H9 (cell line): ENCODE data around the gene LUZP2. TPM values are rescaled to one million over a fixed set of nuclear protein-coding genes. Genes with fewer than 3 reads are reported as not detected.

Source experiments
- DNase-seq: peaks from one replicate; pipeline ENCODE4 v3.0.0-alpha.2; 2017
- H2AFZ ChIP-seq: one replicate; pipeline ENCODE4 v1.6.1; 2013; ENCODE audit warnings: mild to moderate bottlenecking, low read length, control low read depth, moderate library complexity
- H2AK5ac ChIP-seq: 2 replicates; pipeline ENCODE4 v1.6.1; 2013; ENCODE audit warnings: low read length, control low read depth, mixed read lengths; ENCODE audit not compliant: insufficient read length
- H2BK120ac ChIP-seq: one replicate; pipeline ENCODE4 v1.6.1; 2013; ENCODE audit warnings: low read depth, mild to moderate bottlenecking, low read length, control low read depth, inconsistent platforms; ENCODE audit not compliant: poor library complexity, severe bottlenecking
- H2BK12ac ChIP-seq: 2 replicates; pipeline ENCODE4 v1.6.1; 2013; ENCODE audit warnings: low read length, control low read depth, mixed read lengths, low read depth; ENCODE audit not compliant: insufficient read length
- H2BK15ac ChIP-seq: 2 replicates; pipeline ENCODE4 v1.6.1; 2013; ENCODE audit warnings: low read depth, low read length, control low read depth
- H2BK20ac ChIP-seq: one replicate; pipeline ENCODE4 v1.6.1; 2013; ENCODE audit warnings: low read depth, mild to moderate bottlenecking, low read length, control low read depth, inconsistent platforms; ENCODE audit not compliant: poor library complexity, severe bottlenecking
- H2BK5ac ChIP-seq: 2 replicates; pipeline ENCODE4 v1.6.1; 2013; ENCODE audit warnings: low read length, control low read depth, mixed read lengths; ENCODE audit not compliant: insufficient read length
- H3K14ac ChIP-seq: 2 replicates; pipeline ENCODE4 v1.6.1; 2013; ENCODE audit warnings: low read length, control low read depth; ENCODE audit not compliant: insufficient read depth
- H3K18ac ChIP-seq: 2 replicates; pipeline ENCODE4 v1.6.1; 2013; ENCODE audit warnings: low read depth, mild to moderate bottlenecking, mixed read lengths, low read length, control low read depth; ENCODE audit not compliant: insufficient read length
- H3K23ac ChIP-seq: 2 replicates; pipeline ENCODE4 v1.6.1; 2013; ENCODE audit warnings: low read length, control low read depth, mixed read lengths, low read depth; ENCODE audit not compliant: insufficient read length
- H3K23me2 ChIP-seq: 2 replicates; pipeline ENCODE4 v1.6.1; 2013; ENCODE audit warnings: low read depth, mild to moderate bottlenecking, mixed read lengths, low read length, control low read depth; ENCODE audit not compliant: insufficient read length, poor library complexity, severe bottlenecking
- H3K27ac ChIP-seq: 2 replicates; pipeline ENCODE4 v1.5.1; 2013; ENCODE audit warnings: low read length, control low read depth, mixed read lengths, low read depth; ENCODE audit not compliant: insufficient read length
- H3K27me3 ChIP-seq: 2 replicates; pipeline ENCODE4 v1.6.1; 2013; ENCODE audit warnings: low read length, control low read depth, inconsistent platforms; ENCODE audit not compliant: insufficient read depth
- H3K4ac ChIP-seq: 2 replicates; pipeline ENCODE4 v1.6.1; 2013; ENCODE audit warnings: low read depth, mild to moderate bottlenecking, control low read depth, inconsistent platforms, low read length, moderate library complexity
- H3K4me1 ChIP-seq: 2 replicates; pipeline ENCODE4 v1.6.1; 2013; ENCODE audit warnings: low read length, control low read depth, inconsistent platforms; ENCODE audit not compliant: insufficient read depth
- H3K4me2 ChIP-seq: 2 replicates; pipeline ENCODE4 v1.6.1; 2013; ENCODE audit warnings: low read length, control low read depth, mixed read lengths; ENCODE audit not compliant: insufficient read length, insufficient read depth
- H3K56ac ChIP-seq: 2 replicates; pipeline ENCODE4 v1.6.1; 2013; ENCODE audit warnings: low read depth, mild to moderate bottlenecking, mixed read lengths, low read length, control low read depth; ENCODE audit not compliant: insufficient read length
- H3K79me1 ChIP-seq: 2 replicates; pipeline ENCODE4 v1.6.1; 2013; ENCODE audit warnings: low read depth, mild to moderate bottlenecking, moderate library complexity, low read length, control low read depth, inconsistent platforms; ENCODE audit not compliant: insufficient read depth, poor library complexity, severe bottlenecking
- H3K79me2 ChIP-seq: 2 replicates; pipeline ENCODE4 v1.6.1; 2013; ENCODE audit warnings: low read length, control low read depth, inconsistent platforms; ENCODE audit not compliant: insufficient read depth
- H3K9ac ChIP-seq: 2 replicates; pipeline ENCODE4 v1.6.1; 2013; ENCODE audit warnings: low read length, control low read depth, mixed read lengths; ENCODE audit not compliant: insufficient read length; ENCODE audit errors: extremely low read depth
- H3K9me3 ChIP-seq: one replicate; pipeline ENCODE4 v1.6.1; 2013; ENCODE audit warnings: low read depth, low read length, inconsistent platforms; ENCODE audit not compliant: control insufficient read depth
- H3T11ph ChIP-seq: one replicate; pipeline ENCODE4 v1.6.1; 2013; ENCODE audit warnings: mild to moderate bottlenecking, low read length, control low read depth, inconsistent platforms
- H4K20me1 ChIP-seq: one replicate; pipeline ENCODE4 v1.6.1; 2013; ENCODE audit not compliant: control insufficient read depth, insufficient read length, insufficient read depth
- H4K5ac ChIP-seq: 2 replicates; pipeline ENCODE4 v1.6.1; 2013; ENCODE audit warnings: low read depth, mild to moderate bottlenecking, mixed read lengths, low read length, control low read depth; ENCODE audit not compliant: insufficient read length
- H4K8ac ChIP-seq: replicated peaks from 2 replicates; pipeline ENCODE4 v1.6.1; 2013; ENCODE audit warnings: low read length, control low read depth, mixed read lengths, low read depth; ENCODE audit not compliant: insufficient read length
- H4K91ac ChIP-seq: 2 replicates; pipeline ENCODE4 v1.6.1; 2013; ENCODE audit warnings: low read depth, mild to moderate bottlenecking, moderate library complexity, mixed read lengths, low read length, control low read depth; ENCODE audit not compliant: insufficient read length
- H3K27ac Mint-ChIP-seq, 3 experiments: 2 replicates in 2 of 3; 3 replicates in 1 of 3; pipeline ENCODE4 v1.8.0; 2020 to 2021; ENCODE audit warnings: mixed read lengths in 3 of 3, mild to moderate bottlenecking in 1 of 3, moderate library complexity in 1 of 3
- H3K27me3 Mint-ChIP-seq: 2 replicates; pipeline ENCODE4 v1.8.0; 2021; ENCODE audit warnings: low read depth, mild to moderate bottlenecking, moderate library complexity, mixed read lengths
- H3K36me3 Mint-ChIP-seq, 3 experiments: 2 replicates in 2 of 3; 3 replicates in 1 of 3; pipeline ENCODE4 v1.8.0; 2020 to 2021; ENCODE audit warnings: low read depth in 3 of 3, mixed read lengths in 3 of 3; ENCODE audit not compliant: insufficient read depth in 1 of 3
- H3K4me1 Mint-ChIP-seq, 2 experiments: 2 replicates each; pipeline ENCODE4 v1.8.0; 2020; ENCODE audit warnings: mixed read lengths in 2 of 2
- H3K4me3 Mint-ChIP-seq, 2 experiments: 2 replicates in 1 of 2; 3 replicates in 1 of 2; pipeline ENCODE4 v1.8.0; 2020 to 2021; ENCODE audit warnings: mild to moderate bottlenecking in 2 of 2, mixed read lengths in 2 of 2, moderate library complexity in 1 of 2
- H3K9me3 Mint-ChIP-seq, 2 experiments: 2 replicates in 1 of 2; 3 replicates in 1 of 2; pipeline ENCODE4 v1.8.0; 2020; ENCODE audit warnings: mild to moderate bottlenecking in 2 of 2, mixed read lengths in 2 of 2, moderate library complexity in 1 of 2
- CTCF ChIP-seq: fragments of 200-600 bp; sonication (generic); conservative IDR thresholded peaks from 3 replicates; pipeline ENCODE4 v1.8.0; 2021; ENCODE audit warnings: antibody characterized with exemption, mild to moderate bottlenecking
- WGBS: extraction: QIAGEN DNeasy Blood & Tissue Kit; methylation state at CpG from one replicate; pipeline ENCODE4 v1.1.7; 2013; ENCODE audit warnings: missing lambda C conversion rate, low lambda C conversion rate, mixed read lengths; ENCODE audit not compliant: insufficient read length; ENCODE audit errors: extremely low coverage; 5-methylcytosine and 5-hydroxymethylcytosine counted together
- total RNA-seq: library from RNA; stranded (reverse); gene quantifications from 2 replicates; pipeline ENCODE4 v1.2.1, GENCODE V29; 2021

The LUZP2 gene
- total RNA-seq, 1 experiment from 2014 or later = 25.4 TPM

- H3K4me2 ChIP-seq = no peak overlapping the region
- H2BK5ac ChIP-seq = no peak overlapping the region
- no peaks in the 10 kb centered on the region for H3K4me1 ChIP-seq
- no peaks in the 10 kb centered on the region for H3K36me3 Mint-ChIP-seq
- TF ChIP-seq CTCF = no peak
- no peak overlapping the region for H2BK120ac ChIP-seq
- H4K5ac ChIP-seq = no peak overlapping the region
- H2BK12ac ChIP-seq = no peak overlapping the region
- H3K9ac ChIP-seq = no peak overlapping the region
- no peaks in the 10 kb centered on the region for H3K79me2 ChIP-seq
- H3K18ac ChIP-seq = no peak overlapping the region
- no peaks in the 10 kb centered on the region for H3K4me1 Mint-ChIP-seq
- H3K14ac ChIP-seq = no peak overlapping the region
- H3K4me3 Mint-ChIP-seq = no peak overlapping the region
- H4K8ac ChIP-seq = no peak overlapping the region
- no peak overlapping the region for H3K27ac Mint-ChIP-seq
- no peaks in the 10 kb centered on the region for H4K20me1 ChIP-seq
- H4K91ac ChIP-seq = no peak overlapping the region
- H3K56ac ChIP-seq = no peak overlapping the region
- H3K27ac ChIP-seq = no peak overlapping the region
- H3K23ac ChIP-seq = no peak overlapping the region
- H3K79me1 ChIP-seq = no peaks in the 10 kb centered on the region
- no peak overlapping the region for H2BK15ac ChIP-seq
- WGBS = no CpG with 5 or more reads among the region's 3 CpGs
- no peaks in the 10 kb centered on the region for H3K9me3 Mint-ChIP-seq
- no peaks in the 10 kb centered on the region for H3K23me2 ChIP-seq
- no peaks in the 10 kb centered on the region for H3K9me3 ChIP-seq
- H2AFZ ChIP-seq = no peak overlapping the region
- no peak for DNase-seq
- no peak overlapping the region for H2AK5ac ChIP-seq
- H3K4ac ChIP-seq = no peak overlapping the region
- H3T11ph ChIP-seq = no peak overlapping the region
- H3K27me3 ChIP-seq = no peaks in the 10 kb centered on the region
- no peaks in the 10 kb centered on the region for H3K27me3 Mint-ChIP-seq
- H2BK20ac ChIP-seq = no peak overlapping the region
Observed at GRCh38 chr11:25119416-25119815, 622.6 kb downstream of the LUZP2 start.
